ENCODE measurements around the gene PARP15. TPM values are rescaled to one million over a fixed set of nuclear protein-coding genes. Genes with fewer than 3 reads are reported as not detected.

Gene PARP15
- total and polyA plus RNA-seq, 2 of the 4 experiments (the other 2 are of a cell fraction): 0.10 TPM; not detected in 1

DNA sequence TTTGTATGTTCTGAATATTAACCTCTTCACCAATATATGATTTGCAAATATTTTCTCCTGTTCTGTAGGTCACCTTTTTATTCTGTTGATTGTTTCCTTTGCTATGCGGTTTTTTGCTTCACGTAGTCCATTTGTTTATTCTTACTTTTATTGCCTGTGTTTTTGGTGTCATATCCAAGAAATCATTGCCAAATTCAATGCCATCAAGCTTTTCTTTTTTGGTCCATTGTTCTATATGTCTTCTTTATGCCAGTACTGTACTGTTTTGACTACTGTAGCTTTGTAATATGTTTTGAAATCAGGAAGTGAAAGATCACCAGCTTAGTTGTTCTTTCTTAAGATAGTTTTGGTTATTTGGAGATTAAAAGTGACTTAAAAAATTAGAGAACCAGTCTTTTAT lies 4.2 kb downstream of the PARP15 start:
- intact Hi-C loops (cut with micrococcal nuclease): no loop called here
- H4K20me1 ChIP-seq (ENCODE audit: insufficient read depth, low read length): no peaks in the 10 kb centered on the region
- ATAC-seq (ENCODE audit: low read depth): no peak

More for the DNA sequence above, 4.2 kb downstream of the PARP15 start:
- dilution Hi-C loops (cut with HindIII; ENCODE audit: low sequenced_read_pairs, unreplicated experiment): no loop called here
- no peak overlapping the region for H2BK120ac ChIP-seq (ENCODE audit: low read depth, low read length)
- no peaks in the 10 kb centered on the region for H3K36me3 ChIP-seq (ENCODE audit: control insufficient read depth, insufficient read depth, low read length)
- no peak overlapping the region for H4K8ac ChIP-seq (ENCODE audit: low read depth in 2 of 2, low read length in 2 of 2)
- no peak overlapping the region for H2BK15ac ChIP-seq (ENCODE audit: low read depth, low read length)
- BruUV-seq (replicated peaks): no TSS peak
- no peak overlapping the region for H2AK9ac ChIP-seq (replicated peaks; ENCODE audit: low read depth, low read length, poor library complexity)
- no peak overlapping the region for H3K56ac ChIP-seq (ENCODE audit: extremely low read depth, insufficient read depth, low read length)
- no peak overlapping the region for H2BK20ac ChIP-seq (ENCODE audit: low read depth, low read length)
- no peak overlapping the region for H4K91ac ChIP-seq (ENCODE audit: insufficient read depth, low read depth, low read length)
- in situ Hi-C loops (cut with MboI; ENCODE audit: low sequenced_read_pairs): no loop called here
- no peak overlapping the region for H3K27ac ChIP-seq (ENCODE audit: insufficient read depth, low read length)
- CTCF ChIA-PET: no interaction called here
- no peak overlapping the region for H3K4me2 ChIP-seq (ENCODE audit: low read depth, low read length)
- POLR2A ChIA-PET (ENCODE audit: unreplicated experiment): no interaction called here
- no peak overlapping the region for H3K18ac ChIP-seq (ENCODE audit: low read depth, low read length)
- no peak overlapping the region for H3K9ac ChIP-seq (ENCODE audit: low read depth, low read length)
- TF ChIP-seq CEBPB (IDR thresholded peaks at IDR 0.05; ENCODE audit: low read depth, low read length) (no peak), RAD21 (IDR thresholded peaks at IDR 0.05; ENCODE audit: low read length) (no peak), MXI1 (IDR thresholded peaks at IDR 0.05; ENCODE audit: borderline replicate concordance, low read depth, low read length) (no peak), POLR2A (IDR thresholded peaks at IDR 0.05; ENCODE audit: low read depth, low read length) (no peak), FOS (IDR thresholded peaks at IDR 0.05; ENCODE audit: low read depth, low read length) (no peak)
- TF ChIP-seq, protein P1, sequence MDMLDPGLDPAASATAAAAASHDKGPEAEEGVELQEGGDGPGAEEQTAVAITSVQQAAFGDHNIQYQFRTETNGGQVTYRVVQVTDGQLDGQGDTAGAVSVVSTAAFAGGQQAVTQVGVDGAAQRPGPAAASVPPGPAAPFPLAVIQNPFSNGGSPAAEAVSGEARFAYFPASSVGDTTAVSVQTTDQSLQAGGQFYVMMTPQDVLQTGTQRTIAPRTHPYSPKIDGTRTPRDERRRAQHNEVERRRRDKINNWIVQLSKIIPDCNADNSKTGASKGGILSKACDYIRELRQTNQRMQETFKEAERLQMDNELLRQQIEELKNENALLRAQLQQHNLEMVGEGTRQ (IDR thresholded peaks at IDR 0.05; ENCODE audit: low read depth, low read length): no peak
- TF ChIP-seq, protein P2, sequence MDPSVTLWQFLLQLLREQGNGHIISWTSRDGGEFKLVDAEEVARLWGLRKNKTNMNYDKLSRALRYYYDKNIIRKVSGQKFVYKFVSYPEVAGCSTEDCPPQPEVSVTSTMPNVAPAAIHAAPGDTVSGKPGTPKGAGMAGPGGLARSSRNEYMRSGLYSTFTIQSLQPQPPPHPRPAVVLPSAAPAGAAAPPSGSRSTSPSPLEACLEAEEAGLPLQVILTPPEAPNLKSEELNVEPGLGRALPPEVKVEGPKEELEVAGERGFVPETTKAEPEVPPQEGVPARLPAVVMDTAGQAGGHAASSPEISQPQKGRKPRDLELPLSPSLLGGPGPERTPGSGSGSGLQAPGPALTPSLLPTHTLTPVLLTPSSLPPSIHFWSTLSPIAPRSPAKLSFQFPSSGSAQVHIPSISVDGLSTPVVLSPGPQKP (IDR thresholded peaks at IDR 0.05; ENCODE audit: borderline replicate concordance, low read depth, low read length): no peak
- DNase-seq: no peak
- no peak overlapping the region for H3K4me3 ChIP-seq (ENCODE audit: insufficient read depth, low read depth, low read length)
- no peaks in the 10 kb centered on the region for H3K27me3 ChIP-seq (ENCODE audit: control insufficient read depth, insufficient read depth, low read length)
- H3K79me1 ChIP-seq (ENCODE audit: low read depth in 1 of 2, low read length in 2 of 2): no peaks in the 10 kb centered on the region
- H3K4me1 ChIP-seq (ENCODE audit: control insufficient read depth, insufficient read depth, low read length): peaks cover 1% of the 10 kb centered on the region; the same call in 1 of the 2 replicates
- peaks cover 7% of the 10 kb centered on the region for H3K9me3 ChIP-seq (ENCODE audit: control insufficient read depth, insufficient read depth, low read length)
- WGBS, 2 experiments (ENCODE audit: extremely low coverage in 2 of 2, insufficient read length in 1 of 2): no CpG with 5 or more reads among the region's 2 CpGs
- H2AFZ ChIP-seq (replicated peaks; ENCODE audit: low read length, poor library complexity): no peak overlapping the region
- H3K9me1 ChIP-seq (ENCODE audit: insufficient read depth, low read length): no peaks in the 10 kb centered on the region
- H3K4ac ChIP-seq (ENCODE audit: low read depth, low read length): no peak overlapping the region
- no peak overlapping the region for H2AK5ac ChIP-seq (ENCODE audit: low read depth, low read length)
- no peak overlapping the region for H3K14ac ChIP-seq (replicated peaks; ENCODE audit: low read depth, low read length)
- no peak overlapping the region for H4K5ac ChIP-seq (ENCODE audit: low read depth, low read length)
- H3K23ac ChIP-seq (ENCODE audit: low read depth, low read length): no peak overlapping the region
- no peak overlapping the region for H2BK5ac ChIP-seq (ENCODE audit: low read depth, low read length, poor library complexity, severe bottlenecking)
